GM12891 (cell line): ENCODE measurements around the gene THBD.

Experiments used
- PAX5 ChIP-seq: IDR thresholded peaks from 2 replicates; pipeline ENCODE4 v1.6.1; 2011; ENCODE audit warnings: low read length, moderate library complexity, mild to moderate bottlenecking; ENCODE audit not compliant: insufficient read depth, severe bottlenecking
- POLR2A ChIP-seq: IDR thresholded peaks from 2 replicates; pipeline ENCODE4 v1.6.1; 2011; ENCODE audit warnings: low read depth, low read length, control low read depth
- POLR2AphosphoS5 ChIP-seq: IDR thresholded peaks from 2 replicates; pipeline ENCODE4 v1.6.1; 2011; ENCODE audit warnings: low read depth, low read length, control low read depth
- SPI1 ChIP-seq: IDR thresholded peaks from 2 replicates; pipeline ENCODE4 v1.6.1; 2011; ENCODE audit warnings: low read depth, low read length, control low read depth
- TAF1 ChIP-seq: IDR thresholded peaks from 2 replicates; pipeline ENCODE4 v1.6.1; 2011; ENCODE audit warnings: low read depth, low read length, control low read depth

DNA sequence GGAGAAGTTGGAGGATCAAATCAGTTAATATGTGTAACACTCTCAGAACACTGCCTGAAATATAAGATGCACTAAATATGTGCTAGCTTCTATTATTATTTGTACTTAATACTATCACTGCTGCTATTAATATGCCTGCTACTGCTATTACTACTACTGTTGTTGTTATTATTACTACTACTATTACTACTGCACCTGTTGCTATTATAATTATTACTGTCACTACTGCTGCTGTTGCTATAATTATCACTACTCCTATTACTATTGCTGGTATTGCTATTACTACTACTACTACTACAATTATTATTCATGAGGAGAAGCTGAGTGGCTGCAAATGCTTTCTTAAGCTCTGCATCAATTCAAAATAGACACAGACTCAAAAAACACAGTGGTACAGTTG is 31.0 kb downstream of the THBD start:
- no peak for TF ChIP-seq POLR2AphosphoS5
- no peak for TF ChIP-seq POLR2A
- TF ChIP-seq TAF1: no peak
- TF ChIP-seq SPI1: no peak
- no peak for TF ChIP-seq PAX5
